GM19193 (cell line): ENCODE results near the gene RNGTT.

Experiments
- POLR2A ChIP-seq: IDR thresholded peaks from 4 replicates; pipeline ENCODE4 v1.6.1; 2011; ENCODE audit not compliant: insufficient read depth, insufficient read length; ENCODE audit errors: extremely low read depth

Gene RNGTT

GRCh38 chr6:88749849-88750248 lies 213.6 kb downstream of the RNGTT start:
- TF ChIP-seq POLR2A: no peak

GRCh38 chr6:88748141-88748540 lies 215.3 kb downstream of the RNGTT start:
- TF ChIP-seq POLR2A: no peak

GRCh38 chr6:88741939-88742338 lies 221.5 kb downstream of the RNGTT start:
- no peak for TF ChIP-seq POLR2A

- TF ChIP-seq POLR2A: no peak
These were observed 222.3 kb downstream of the RNGTT start for GRCh38 chr6:88741071-88741470.

- TF ChIP-seq POLR2A: no peak
These were observed 228.9 kb downstream of the RNGTT start for GRCh38 chr6:88734544-88734943.

- TF ChIP-seq POLR2A: no peak
These were observed 232.8 kb downstream of the RNGTT start for GRCh38 chr6:88730611-88731011.

- TF ChIP-seq POLR2A: no peak
These were observed 234.7 kb downstream of the RNGTT start for GRCh38 chr6:88728756-88729155.

- TF ChIP-seq POLR2A: no peak
These were observed 238.1 kb downstream of the RNGTT start for GRCh38 chr6:88725111-88725975.

GRCh38 chr6:88722686-88723085 lies 240.7 kb downstream of the RNGTT start:
- TF ChIP-seq POLR2A: no peak

GRCh38 chr6:88712243-88712936 lies 251.0 kb downstream of the RNGTT start:
- no peak for TF ChIP-seq POLR2A

GRCh38 chr6:88709819-88710246 lies 253.6 kb downstream of the RNGTT start:
- no peak for TF ChIP-seq POLR2A

- no peak for TF ChIP-seq POLR2A
These were observed 255.1 kb downstream of the RNGTT start for GRCh38 chr6:88708197-88708744.

- no peak for TF ChIP-seq POLR2A
These were observed 257.8 kb downstream of the RNGTT start for GRCh38 chr6:88705601-88706000.

- no peak for TF ChIP-seq POLR2A
These were observed 258.4 kb downstream of the RNGTT start for GRCh38 chr6:88704980-88705379.

GRCh38 chr6:88702956-88703556 lies 260.4 kb downstream of the RNGTT start:
- no peak for TF ChIP-seq POLR2A

- TF ChIP-seq POLR2A: no peak
These were observed 264.8 kb downstream of the RNGTT start for GRCh38 chr6:88698661-88699060.

- no peak for TF ChIP-seq POLR2A
These were observed 267.5 kb downstream of the RNGTT start for GRCh38 chr6:88695937-88696336.
